Fibroblast of lung (primary cell): ENCODE data around the gene CDCP1. TPM values are rescaled to one million over a fixed set of nuclear protein-coding genes. Genes with fewer than 3 reads are reported as not detected.

ENCODE experiments used
- DNase-seq, 2 donors: peaks; one replicate each; pipeline versions ENCODE4 v3.0.0 to v3.0.0-alpha.2; 2010; ENCODE audit warnings: low read depth in 2 of 2
- H2AFZ ChIP-seq: 2 replicates; pipeline ENCODE4 v1.5.1; 2012; ENCODE audit warnings: low read length, control low read depth, inconsistent platforms
- H3K27ac ChIP-seq: 2 replicates; pipeline ENCODE4 v1.5.1; 2011; ENCODE audit warnings: low read length, control low read depth; ENCODE audit not compliant: insufficient read depth
- H3K27me3 ChIP-seq: 2 replicates; pipeline ENCODE4 v1.5.1; 2011; ENCODE audit warnings: mild to moderate bottlenecking, low read length; ENCODE audit not compliant: control insufficient read depth, insufficient read depth
- H3K36me3 ChIP-seq: 2 replicates; pipeline ENCODE4 v1.5.1; 2011; ENCODE audit warnings: low read length; ENCODE audit not compliant: control insufficient read depth, insufficient read depth
- H3K4me1 ChIP-seq: 2 replicates; pipeline ENCODE4 v1.5.1; 2011; ENCODE audit warnings: low read length; ENCODE audit not compliant: control insufficient read depth, insufficient read depth; ENCODE audit errors: extremely low read depth
- H3K4me2 ChIP-seq: 2 replicates; pipeline ENCODE4 v1.5.1; 2011; ENCODE audit warnings: low read length, control low read depth; ENCODE audit not compliant: insufficient read depth; ENCODE audit errors: extremely low read depth
- H3K4me3 ChIP-seq, 4 experiments: fragments of 200-600 bp in 1 of 4; sonication (generic) in 1 of 4; replicated peaks in 1 of 4; 2 replicates each; pipeline ENCODE4 v1.5.1; 2011 to 2016; ENCODE audit warnings: low read length in 4 of 4, low read depth in 3 of 4, mild to moderate bottlenecking in 3 of 4, control low read depth in 2 of 4, inconsistent platforms in 1 of 4, mixed read lengths in 1 of 4; ENCODE audit not compliant: insufficient read depth in 1 of 4; ENCODE audit errors: control extremely low read depth in 1 of 4
- H3K79me2 ChIP-seq: 2 replicates; pipeline ENCODE4 v1.5.1; 2012; ENCODE audit warnings: mild to moderate bottlenecking, low read length, inconsistent platforms; ENCODE audit not compliant: control insufficient read depth, insufficient read depth
- H3K9ac ChIP-seq: 2 replicates; pipeline ENCODE4 v1.5.1; 2011; ENCODE audit warnings: mild to moderate bottlenecking, low read length, control low read depth; ENCODE audit not compliant: insufficient read depth
- H3K9me3 ChIP-seq: 2 replicates; pipeline ENCODE4 v1.5.1; 2012; ENCODE audit warnings: low read depth, low read length; ENCODE audit not compliant: control insufficient read depth, insufficient read depth
- H4K20me1 ChIP-seq: 2 replicates; pipeline ENCODE4 v1.5.1; 2011; ENCODE audit warnings: low read length; ENCODE audit not compliant: control insufficient read depth, insufficient read depth; ENCODE audit errors: extremely low read depth
- CTCF ChIP-seq, 2 donors: IDR thresholded peaks in 1 of 2; conservative IDR thresholded peaks in 1 of 2; 1 replicate in 1 of 2; 2 replicates in 1 of 2; pipeline ENCODE4 v1.5.1; 2011 to 2012; ENCODE audit warnings: low read length in 2 of 2, control low read depth in 1 of 2, inconsistent platforms in 1 of 2, low read depth in 1 of 2, mild to moderate bottlenecking in 1 of 2
- EZH2 ChIP-seq: IDR thresholded peaks from 2 replicates; pipeline ENCODE4 v1.5.1; 2012; ENCODE audit warnings: low read length, control low read depth, mild to moderate bottlenecking; ENCODE audit errors: missing control alignments
- polyA plus RNA-seq, 2 donors: library from polyadenylated mRNA; depleted of rRNA in 1 of 2; stranded (reverse) in 1 of 2; unstranded in 1 of 2; fragments of >200 nt; gene quantifications; 2 replicates each; pipeline ENCODE4 v1.2.1, GENCODE V29; 2011 to 2012; ENCODE audit warnings: missing spikeins in 1 of 2
- total RNA-seq: library from RNA; depleted of rRNA; stranded (reverse); fragments of >200 nt; gene quantifications from 2 replicates; pipeline ENCODE4 v1.2.1, GENCODE V29; 2014

CDCP1 gene
- total and polyA plus RNA-seq, 2 donors (not counting 1 experiment from before 2014, with no cell fraction given) = 25.6 to 56.1 TPM

- peaks cover 14% of the 10 kb centered on the region for H3K36me3 ChIP-seq
- DNase-seq = no peak
- H3K27ac ChIP-seq = peak overlapping the region; percentile 57
- H3K9me3 ChIP-seq = no peaks in the 10 kb centered on the region
- H3K9ac ChIP-seq = no peak overlapping the region
- H3K79me2 ChIP-seq = no peaks in the 10 kb centered on the region
- TF ChIP-seq CTCF (conservative IDR thresholded peaks at IDR 0.05 in 1 of 2, IDR thresholded peaks at IDR 0.05 in 1 of 2; ENCODE audit: low read depth in 1 of 2, low read length in 2 of 2) (no peak), EZH2 (no peak)
- no peak overlapping the region for H3K4me2 ChIP-seq
- H3K4me3 ChIP-seq = no peak overlapping the region
- H3K27me3 ChIP-seq = no peaks in the 10 kb centered on the region
- peaks cover 8% of the 10 kb centered on the region for H3K4me1 ChIP-seq
- no peaks in the 10 kb centered on the region for H4K20me1 ChIP-seq
- no peak overlapping the region for H2AFZ ChIP-seq
Observed at GRCh38 chr3:45084361-45084760, 61.8 kb downstream of the CDCP1 start.

GRCh38 chr3:45083023-45083422, 63.2 kb downstream of the CDCP1 start:
- DNase-seq = no peak
- H3K27ac ChIP-seq = no peak overlapping the region
- H4K20me1 ChIP-seq = no peaks in the 10 kb centered on the region
- peaks cover 11% of the 10 kb centered on the region for H3K36me3 ChIP-seq
- TF ChIP-seq CTCF (conservative IDR thresholded peaks at IDR 0.05 in 1 of 2, IDR thresholded peaks at IDR 0.05 in 1 of 2; ENCODE audit: low read depth in 1 of 2, low read length in 2 of 2) (no peak), EZH2 (no peak)
- peaks cover 8% of the 10 kb centered on the region for H3K4me1 ChIP-seq
- H3K4me3 ChIP-seq = no peak overlapping the region
- H3K9me3 ChIP-seq = no peaks in the 10 kb centered on the region
- no peaks in the 10 kb centered on the region for H3K27me3 ChIP-seq
- H3K79me2 ChIP-seq = no peaks in the 10 kb centered on the region
- H3K4me2 ChIP-seq = no peak overlapping the region
- H2AFZ ChIP-seq = no peak overlapping the region
- H3K9ac ChIP-seq = no peak overlapping the region

- Histone ChIP-seq H3K27ac (no peak overlapping the region), H3K79me2 (no peaks in the 10 kb centered on the region), H3K9me3 (no peaks in the 10 kb centered on the region), H3K4me3 (no peak overlapping the region), H3K4me2 (no peak overlapping the region), H3K9ac (no peak overlapping the region), H3K27me3 (no peaks in the 10 kb centered on the region), H4K20me1 (no peaks in the 10 kb centered on the region), H3K4me1 (peaks cover 8% of the 10 kb centered on the region), H2AFZ (no peak overlapping the region), H3K36me3 (peaks cover 9% of the 10 kb centered on the region)
- TF ChIP-seq EZH2 = no peak
- peak; percentile 47 to 62 for DNase-seq
Observed at GRCh38 chr3:45082142-45082538, 64.0 kb downstream of the CDCP1 start.
